Measurements from ENCODE around the gene WDR49.

DNA sequence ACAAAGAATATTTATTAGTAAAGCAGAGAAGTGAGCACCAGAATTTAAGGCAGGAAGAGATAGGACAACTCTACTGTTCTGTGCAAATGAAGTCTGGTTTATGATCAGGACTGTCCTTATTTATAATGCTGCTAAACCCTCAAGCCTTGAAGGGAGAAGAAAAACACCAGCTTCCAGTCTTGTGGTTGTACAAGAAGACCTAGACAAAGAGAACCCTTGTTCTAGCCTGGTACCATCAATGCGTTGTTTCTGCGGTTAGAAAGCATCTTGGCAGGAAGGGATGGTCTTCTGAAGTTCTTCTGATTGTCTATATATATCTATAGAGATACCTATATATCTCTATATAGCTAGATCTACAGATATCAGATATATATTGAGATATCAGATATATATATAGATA lies 47.2 kb upstream of the WDR49 start:
- TF ChIP-seq, protein P1, sequence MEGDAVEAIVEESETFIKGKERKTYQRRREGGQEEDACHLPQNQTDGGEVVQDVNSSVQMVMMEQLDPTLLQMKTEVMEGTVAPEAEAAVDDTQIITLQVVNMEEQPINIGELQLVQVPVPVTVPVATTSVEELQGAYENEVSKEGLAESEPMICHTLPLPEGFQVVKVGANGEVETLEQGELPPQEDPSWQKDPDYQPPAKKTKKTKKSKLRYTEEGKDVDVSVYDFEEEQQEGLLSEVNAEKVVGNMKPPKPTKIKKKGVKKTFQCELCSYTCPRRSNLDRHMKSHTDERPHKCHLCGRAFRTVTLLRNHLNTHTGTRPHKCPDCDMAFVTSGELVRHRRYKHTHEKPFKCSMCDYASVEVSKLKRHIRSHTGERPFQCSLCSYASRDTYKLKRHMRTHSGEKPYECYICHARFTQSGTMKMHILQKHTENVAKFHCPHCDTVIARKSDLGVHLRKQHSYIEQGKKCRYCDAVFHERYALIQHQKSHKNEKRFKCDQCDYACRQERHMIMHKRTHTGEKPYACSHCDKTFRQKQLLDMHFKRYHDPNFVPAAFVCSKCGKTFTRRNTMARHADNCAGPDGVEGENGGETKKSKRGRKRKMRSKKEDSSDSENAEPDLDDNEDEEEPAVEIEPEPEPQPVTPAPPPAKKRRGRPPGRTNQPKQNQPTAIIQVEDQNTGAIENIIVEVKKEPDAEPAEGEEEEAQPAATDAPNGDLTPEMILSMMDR (IDR thresholded peaks at IDR 0.05; ENCODE audit: insufficient read depth, low read length, poor library complexity, severe bottlenecking): no peak
- no peak for TF ChIP-seq EZH2phosphoT487 (conservative IDR thresholded peaks at IDR 0.05; ENCODE audit: low read length)
